SH-SY5Y (cell line): Measurements from ENCODE around the gene RNF175.

ENCODE experiments used
- GATA2 ChIP-seq: IDR thresholded peaks from 2 replicates; pipeline ENCODE4 v1.6.1; 2011; ENCODE audit warnings: mild to moderate bottlenecking, low read depth, low read length
- GATA3 ChIP-seq: IDR thresholded peaks from 2 replicates; pipeline ENCODE4 v1.6.1; 2011; ENCODE audit warnings: low read depth, mild to moderate bottlenecking, low read length, moderate library complexity

DNA sequence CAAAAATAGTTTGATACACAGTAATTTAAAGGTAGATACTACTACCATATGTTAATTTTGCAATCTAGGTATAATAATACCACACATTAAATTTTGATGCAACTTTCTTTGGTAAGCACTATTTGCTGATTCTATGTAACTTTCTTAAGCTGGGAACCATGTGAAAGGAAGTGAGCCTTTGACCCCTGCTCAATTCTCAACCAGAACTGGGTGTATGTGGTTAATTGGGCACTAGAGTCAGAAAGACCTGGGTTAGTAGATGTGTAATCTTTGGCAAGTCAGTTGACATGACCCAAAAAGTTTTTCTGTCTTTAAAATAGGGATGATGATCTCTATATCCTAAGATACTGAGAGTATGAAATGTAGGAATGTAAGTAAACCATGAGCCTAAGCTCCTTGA, 53.3 kb downstream of the RNF175 start:
- no peak for TF ChIP-seq GATA2
- TF ChIP-seq GATA3: no peak
